ENCODE results near the gene OMA1. TPM values are rescaled to one million over a fixed set of nuclear protein-coding genes. Genes with fewer than 3 reads are reported as not detected.
A peak's percentile ranks its signal among the peaks of the same experiment; 100 is the strongest.

OMA1 gene
- total RNA-seq, 1 donor from 2014 or later, result 134 TPM

DNA sequence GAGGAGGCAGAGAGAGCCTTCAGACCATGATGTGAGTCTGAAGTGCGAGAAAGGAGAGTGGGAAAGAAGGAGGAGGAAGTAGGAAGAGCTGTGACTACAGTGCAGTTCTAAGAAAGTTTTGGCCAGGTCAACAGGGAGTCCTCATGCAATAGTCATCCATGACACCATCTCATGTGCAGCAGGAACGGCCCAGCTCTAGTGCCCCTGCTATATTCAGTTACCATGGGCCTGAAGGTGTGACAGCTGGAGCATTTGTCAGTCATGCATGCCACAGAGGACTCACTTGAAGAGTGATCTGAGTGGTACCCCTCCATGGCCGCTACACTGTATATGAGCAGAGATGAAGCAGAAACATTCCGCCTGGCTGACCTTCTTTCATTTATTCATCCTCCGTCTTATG lies 77.9 kb downstream of the OMA1 start:
- Histone ChIP-seq H3K4me1 (ENCODE audit: control insufficient read depth in 3 of 3, insufficient read depth in 3 of 3, low read length in 3 of 3) (peaks cover 0 to 8% (median 0%) of the 10 kb centered on the region in 3 donors), H3K27ac (ENCODE audit: low read depth, low read length) (no peak overlapping the region), H3K27me3 (ENCODE audit: control insufficient read depth in 3 of 3, insufficient read depth in 3 of 3, low read length in 3 of 3) (no peaks in the 10 kb centered on the region), H3K9me3 (ENCODE audit: control insufficient read depth in 3 of 3, low read length in 3 of 3) (no peaks in the 10 kb centered on the region), H3K9ac (ENCODE audit: low read depth in 1 of 3, low read length in 3 of 3) (peak overlapping the region in 1 of 3 donors; percentile 3), H3K36me3 (ENCODE audit: control insufficient read depth in 3 of 3, insufficient read depth in 3 of 3, low read length in 3 of 3) (peaks cover 0 to 9% (median under 1%) of the 10 kb centered on the region in 3 donors), H3K4me3 (ENCODE audit: low read length in 3 of 3) (no peak overlapping the region)

GRCh38 chr1:58466630-58467241 lies 79.8 kb downstream of the OMA1 start:
- Histone ChIP-seq H3K4me3 (ENCODE audit: low read length in 3 of 3) (no peak overlapping the region), H3K27ac (ENCODE audit: low read depth, low read length) (no peak overlapping the region), H3K9me3 (ENCODE audit: control insufficient read depth in 3 of 3, low read length in 3 of 3) (no peaks in the 10 kb centered on the region), H3K27me3 (ENCODE audit: control insufficient read depth in 3 of 3, insufficient read depth in 3 of 3, low read length in 3 of 3) (no peaks in the 10 kb centered on the region), H3K4me1 (ENCODE audit: control insufficient read depth in 3 of 3, insufficient read depth in 3 of 3, low read length in 3 of 3) (peaks cover 0 to 8% (median 0%) of the 10 kb centered on the region in 3 donors), H3K36me3 (ENCODE audit: control insufficient read depth in 3 of 3, insufficient read depth in 3 of 3, low read length in 3 of 3) (peaks cover 0 to 12% (median 5%) of the 10 kb centered on the region in 3 donors), H3K9ac (ENCODE audit: low read depth in 1 of 3, low read length in 3 of 3) (no peak overlapping the region)

- Histone ChIP-seq H3K9ac (ENCODE audit: low read depth in 1 of 3, low read length in 3 of 3) (no peak overlapping the region), H3K4me3 (ENCODE audit: low read length in 3 of 3) (no peak overlapping the region), H3K9me3 (ENCODE audit: control insufficient read depth in 3 of 3, low read length in 3 of 3) (no peaks in the 10 kb centered on the region), H3K27me3 (ENCODE audit: control insufficient read depth in 3 of 3, insufficient read depth in 3 of 3, low read length in 3 of 3) (no peaks in the 10 kb centered on the region), H3K27ac (ENCODE audit: low read depth, low read length) (no peak overlapping the region), H3K4me1 (ENCODE audit: control insufficient read depth in 3 of 3, insufficient read depth in 3 of 3, low read length in 3 of 3) (peaks cover 0 to 8% (median 0%) of the 10 kb centered on the region in 3 donors), H3K36me3 (ENCODE audit: control insufficient read depth in 3 of 3, insufficient read depth in 3 of 3, low read length in 3 of 3) (peaks cover 0 to 12% (median 5%) of the 10 kb centered on the region in 3 donors)
These were observed 80.5 kb downstream of the OMA1 start for GRCh38 chr1:58465825-58466629.

- H3K27ac ChIP-seq (ENCODE audit: low read depth, low read length), result no peak overlapping the region
- no peak overlapping the region for H3K4me3 ChIP-seq (ENCODE audit: low read length in 3 of 3)
- peaks cover 0 to 13% (median 5%) of the 10 kb centered on the region in 3 donors for H3K36me3 ChIP-seq (ENCODE audit: control insufficient read depth in 3 of 3, insufficient read depth in 3 of 3, low read length in 3 of 3)
- no peak overlapping the region for H3K9ac ChIP-seq (ENCODE audit: low read depth in 1 of 3, low read length in 3 of 3)
- H3K9me3 ChIP-seq (ENCODE audit: control insufficient read depth in 3 of 3, low read length in 3 of 3), result no peaks in the 10 kb centered on the region
- H3K4me1 ChIP-seq (ENCODE audit: control insufficient read depth in 3 of 3, insufficient read depth in 3 of 3, low read length in 3 of 3), result peaks cover 0 to 8% (median 0%) of the 10 kb centered on the region in 3 donors
- H3K27me3 ChIP-seq (ENCODE audit: control insufficient read depth in 3 of 3, insufficient read depth in 3 of 3, low read length in 3 of 3), result no peaks in the 10 kb centered on the region
These were observed 81.3 kb downstream of the OMA1 start for GRCh38 chr1:58465176-58465575.

DNA sequence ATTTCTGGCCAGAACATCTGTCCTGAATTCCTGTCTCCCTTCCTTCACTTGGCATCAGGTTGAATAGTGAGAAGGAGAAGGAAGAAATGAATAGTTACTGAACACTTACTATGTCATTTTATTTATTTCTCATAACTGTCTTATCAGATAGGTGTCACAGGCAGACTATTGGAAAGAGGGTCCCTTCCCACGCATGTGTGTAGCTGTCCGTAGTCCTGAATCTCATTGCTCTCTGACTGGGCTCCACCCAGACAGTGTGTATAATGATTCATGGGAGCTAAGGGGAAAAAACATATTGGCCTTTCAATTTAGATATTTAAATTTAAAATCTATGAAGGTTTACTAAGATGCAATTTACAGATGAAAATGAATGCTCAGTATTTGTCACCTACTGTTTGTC lies 86.1 kb downstream of the OMA1 start:
- Histone ChIP-seq H3K9me3 (ENCODE audit: control insufficient read depth in 3 of 3, low read length in 3 of 3) (peaks cover 0 to 3% (median 0%) of the 10 kb centered on the region in 3 donors), H3K27me3 (ENCODE audit: control insufficient read depth in 3 of 3, insufficient read depth in 3 of 3, low read length in 3 of 3) (no peaks in the 10 kb centered on the region), H3K9ac (ENCODE audit: low read depth in 1 of 3, low read length in 3 of 3) (no peak overlapping the region), H3K4me3 (ENCODE audit: low read length in 3 of 3) (no peak overlapping the region), H3K4me1 (ENCODE audit: control insufficient read depth in 3 of 3, insufficient read depth in 3 of 3, low read length in 3 of 3) (no peaks in the 10 kb centered on the region), H3K36me3 (ENCODE audit: control insufficient read depth in 3 of 3, insufficient read depth in 3 of 3, low read length in 3 of 3) (peaks cover 0 to 8% (median 5%) of the 10 kb centered on the region in 3 donors), H3K27ac (ENCODE audit: low read depth, low read length) (no peak overlapping the region)

GRCh38 chr1:58459911-58460310 lies 86.6 kb downstream of the OMA1 start:
- Histone ChIP-seq H3K36me3 (ENCODE audit: control insufficient read depth in 3 of 3, insufficient read depth in 3 of 3, low read length in 3 of 3) (peaks cover 0 to 10% (median 5%) of the 10 kb centered on the region in 3 donors), H3K4me1 (ENCODE audit: control insufficient read depth in 3 of 3, insufficient read depth in 3 of 3, low read length in 3 of 3) (no peaks in the 10 kb centered on the region), H3K27me3 (ENCODE audit: control insufficient read depth in 3 of 3, insufficient read depth in 3 of 3, low read length in 3 of 3) (no peaks in the 10 kb centered on the region), H3K9me3 (ENCODE audit: control insufficient read depth in 3 of 3, low read length in 3 of 3) (peaks cover 0 to 3% (median 0%) of the 10 kb centered on the region in 3 donors), H3K4me3 (ENCODE audit: low read length in 3 of 3) (no peak overlapping the region), H3K27ac (ENCODE audit: low read depth, low read length) (no peak overlapping the region), H3K9ac (ENCODE audit: low read depth in 1 of 3, low read length in 3 of 3) (no peak overlapping the region)

DNA sequence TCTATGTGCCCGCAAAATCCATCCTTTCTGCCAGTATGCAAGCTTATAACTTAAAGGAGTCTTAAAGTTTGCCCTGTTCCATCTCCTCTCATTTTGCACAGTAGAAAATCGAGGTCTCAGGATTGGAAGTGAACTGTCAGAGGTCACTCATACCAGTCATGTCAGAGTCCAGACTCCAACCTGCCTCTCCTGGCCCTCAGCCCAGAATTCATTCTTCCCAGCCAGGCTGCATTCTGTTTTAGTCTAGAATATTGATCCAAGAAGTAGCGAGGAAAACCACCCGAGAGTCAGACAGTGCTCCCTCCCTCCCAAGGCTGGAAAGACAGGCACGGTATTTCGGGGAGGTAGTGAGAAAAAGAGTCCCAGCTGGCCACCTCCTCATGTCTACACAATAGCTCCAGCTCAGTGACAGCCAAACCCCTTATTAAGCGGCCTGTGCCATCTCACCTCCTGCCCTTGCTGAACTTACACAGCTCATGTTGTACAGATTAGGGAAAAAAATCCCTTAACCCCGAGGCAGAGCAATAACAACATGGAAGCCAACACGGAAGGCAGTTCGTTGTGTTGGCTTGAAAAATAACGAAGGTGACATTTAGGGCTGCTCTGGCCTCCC lies 89.4 kb downstream of the OMA1 start:
- Histone ChIP-seq H3K9ac (ENCODE audit: low read depth in 1 of 3, low read length in 3 of 3) (no peak overlapping the region), H3K4me3 (ENCODE audit: low read length in 3 of 3) (no peak overlapping the region), H3K36me3 (ENCODE audit: control insufficient read depth in 3 of 3, insufficient read depth in 3 of 3, low read length in 3 of 3) (peaks cover 0 to 4% (median 0%) of the 10 kb centered on the region in 3 donors), H3K9me3 (ENCODE audit: control insufficient read depth in 3 of 3, low read length in 3 of 3) (peaks cover 0 to 3% (median 0%) of the 10 kb centered on the region in 3 donors), H3K27me3 (ENCODE audit: control insufficient read depth in 3 of 3, insufficient read depth in 3 of 3, low read length in 3 of 3) (no peaks in the 10 kb centered on the region), H3K4me1 (ENCODE audit: control insufficient read depth in 3 of 3, insufficient read depth in 3 of 3, low read length in 3 of 3) (no peaks in the 10 kb centered on the region), H3K27ac (ENCODE audit: low read depth, low read length) (no peak overlapping the region)

DNA sequence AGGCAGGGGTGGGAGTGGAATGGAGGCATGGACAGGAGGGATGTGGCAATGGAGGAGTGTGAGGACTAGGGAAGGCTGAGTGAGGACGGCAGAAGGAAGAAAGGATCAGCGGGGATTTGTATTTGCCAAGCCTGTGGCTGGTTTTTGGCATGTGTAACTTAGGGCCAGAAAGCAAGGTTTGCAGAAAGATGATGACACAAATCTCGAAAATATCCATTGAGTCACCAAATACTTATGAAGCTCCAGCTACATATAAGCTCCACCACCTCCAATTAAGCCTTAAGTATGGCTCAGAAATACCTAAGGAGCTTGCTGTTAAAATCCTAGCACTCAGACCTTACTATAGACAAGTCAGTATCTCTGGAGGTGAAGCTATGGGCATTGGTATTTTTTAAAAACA lies 90.1 kb downstream of the OMA1 start:
- no peaks in the 10 kb centered on the region for H3K27me3 ChIP-seq (ENCODE audit: control insufficient read depth in 3 of 3, insufficient read depth in 3 of 3, low read length in 3 of 3)
- H3K4me1 ChIP-seq (ENCODE audit: control insufficient read depth in 3 of 3, insufficient read depth in 3 of 3, low read length in 3 of 3), result no peaks in the 10 kb centered on the region
- no peak overlapping the region for H3K27ac ChIP-seq (ENCODE audit: low read depth, low read length)
- H3K36me3 ChIP-seq (ENCODE audit: control insufficient read depth in 3 of 3, insufficient read depth in 3 of 3, low read length in 3 of 3), result peaks cover 0 to 4% (median 0%) of the 10 kb centered on the region in 3 donors
- peaks cover 0 to 3% (median 0%) of the 10 kb centered on the region in 3 donors for H3K9me3 ChIP-seq (ENCODE audit: control insufficient read depth in 3 of 3, low read length in 3 of 3)
- no peak overlapping the region for H3K4me3 ChIP-seq (ENCODE audit: low read length in 3 of 3)
- H3K9ac ChIP-seq (ENCODE audit: low read depth in 1 of 3, low read length in 3 of 3), result no peak overlapping the region

DNA sequence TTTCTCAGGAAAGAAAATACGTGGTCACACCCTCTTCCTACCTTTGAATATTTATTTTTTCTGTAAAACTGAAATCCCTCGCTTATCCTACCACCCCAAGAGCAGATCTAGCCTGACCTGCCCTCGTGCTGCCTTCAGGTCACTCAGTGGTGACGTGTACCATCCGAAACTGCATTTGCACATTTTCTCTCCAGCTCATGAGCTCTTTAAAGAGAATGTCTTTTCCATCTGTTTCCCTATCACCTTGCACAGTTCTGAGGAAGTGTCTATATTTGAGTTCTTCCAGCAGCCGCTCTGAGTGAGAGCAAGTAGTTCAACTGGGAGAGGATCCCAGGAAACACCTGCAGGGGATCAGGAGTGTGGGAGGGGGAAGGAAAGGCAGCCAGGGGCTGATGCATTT lies 91.7 kb downstream of the OMA1 start:
- peaks cover 0 to 3% (median 0%) of the 10 kb centered on the region in 3 donors for H3K9me3 ChIP-seq (ENCODE audit: control insufficient read depth in 3 of 3, low read length in 3 of 3)
- H3K9ac ChIP-seq (ENCODE audit: low read depth in 1 of 3, low read length in 3 of 3), result no peak overlapping the region
- H3K27me3 ChIP-seq (ENCODE audit: control insufficient read depth in 3 of 3, insufficient read depth in 3 of 3, low read length in 3 of 3), result no peaks in the 10 kb centered on the region
- no peak overlapping the region for H3K4me3 ChIP-seq (ENCODE audit: low read length in 3 of 3)
- H3K36me3 ChIP-seq (ENCODE audit: control insufficient read depth in 3 of 3, insufficient read depth in 3 of 3, low read length in 3 of 3), result peaks cover 0 to 2% (median 0%) of the 10 kb centered on the region in 3 donors
- H3K4me1 ChIP-seq (ENCODE audit: control insufficient read depth in 3 of 3, insufficient read depth in 3 of 3, low read length in 3 of 3), result no peaks in the 10 kb centered on the region
- no peak overlapping the region for H3K27ac ChIP-seq (ENCODE audit: low read depth, low read length)

GRCh38 chr1:58454385-58454784 lies 92.1 kb downstream of the OMA1 start:
- H3K4me3 ChIP-seq (ENCODE audit: low read length in 3 of 3), result no peak overlapping the region
- peaks cover 0 to 3% (median 0%) of the 10 kb centered on the region in 3 donors for H3K9me3 ChIP-seq (ENCODE audit: control insufficient read depth in 3 of 3, low read length in 3 of 3)
- H3K27me3 ChIP-seq (ENCODE audit: control insufficient read depth in 3 of 3, insufficient read depth in 3 of 3, low read length in 3 of 3), result no peaks in the 10 kb centered on the region
- H3K9ac ChIP-seq (ENCODE audit: low read depth in 1 of 3, low read length in 3 of 3), result no peak overlapping the region
- peaks cover 0 to 2% (median 0%) of the 10 kb centered on the region in 3 donors for H3K36me3 ChIP-seq (ENCODE audit: control insufficient read depth in 3 of 3, insufficient read depth in 3 of 3, low read length in 3 of 3)
- no peaks in the 10 kb centered on the region for H3K4me1 ChIP-seq (ENCODE audit: control insufficient read depth in 3 of 3, insufficient read depth in 3 of 3, low read length in 3 of 3)
- no peak overlapping the region for H3K27ac ChIP-seq (ENCODE audit: low read depth, low read length)

Data from skeletal muscle tissue (tissue), 4 donors.